HTERT RPE-1 (cell line): ENCODE results near the gene USP20.

Source experiments
- in situ Hi-C: fragments of 300-500 bp; cut with MboI; formaldehyde crosslinking; loops from 4 replicates; pipeline ENCODE4 v1.14.3; 2020; ENCODE audit warnings: low sequenced_read_pairs

USP20 gene

GRCh38 chr9:129853614-129854013 is 18.4 kb downstream of the USP20 start:
- in situ Hi-C loops, result no loop called here

- in situ Hi-C loops, result no loop called here
Observed at GRCh38 chr9:129854588-129855110, 19.4 kb downstream of the USP20 start.

GRCh38 chr9:129857207-129857606 is 21.9 kb downstream of the USP20 start:
- in situ Hi-C loops, result no loop called here

- in situ Hi-C loops, result no loop called here
Observed at GRCh38 chr9:129858167-129858962, 23.1 kb downstream of the USP20 start.

- in situ Hi-C loops, result no loop called here
Observed at GRCh38 chr9:129860653-129861446, 25.6 kb downstream of the USP20 start.

- in situ Hi-C loops, result no loop called here
Observed at GRCh38 chr9:129861447-129861827, 26.2 kb downstream of the USP20 start.

- in situ Hi-C loops, result no loop called here
Observed at GRCh38 chr9:129863059-129863690, 27.9 kb downstream of the USP20 start.

GRCh38 chr9:129864991-129865647 is 29.9 kb downstream of the USP20 start:
- in situ Hi-C loops, result no loop called here

- in situ Hi-C loops, result no loop called here
Observed at GRCh38 chr9:129865668-129866320, 30.5 kb downstream of the USP20 start.

GRCh38 chr9:129866394-129867135 is 31.3 kb downstream of the USP20 start:
- in situ Hi-C loops, result no loop called here

- in situ Hi-C loops, result no loop called here
Observed at GRCh38 chr9:129867136-129868022, 32.1 kb downstream of the USP20 start.

GRCh38 chr9:129868023-129868871 is 33.0 kb downstream of the USP20 start:
- in situ Hi-C loops, result no loop called here

- in situ Hi-C loops, result no loop called here
Observed at GRCh38 chr9:129868872-129869486, 33.7 kb downstream of the USP20 start.

- in situ Hi-C loops, result no loop called here
Observed at GRCh38 chr9:129869585-129870501, 34.6 kb downstream of the USP20 start.

GRCh38 chr9:129871046-129871445 is 35.8 kb downstream of the USP20 start:
- in situ Hi-C loops, result no loop called here

- in situ Hi-C loops, result no loop called here
Observed at GRCh38 chr9:129873563-129874190, 38.4 kb downstream of the USP20 start.
